Measurements from ENCODE around the gene PLEKHA4. TPM values are rescaled to one million over a fixed set of nuclear protein-coding genes. Genes with fewer than 3 reads are reported as not detected.
A peak's percentile ranks its signal among the peaks of the same experiment; 100 is the strongest.

Gene PLEKHA4
- total and polyA plus RNA-seq, 2 of the 13 experiments (the other 11 are each of a cell fraction or from before 2014, with no cell fraction given): 4.8 to 6.0 TPM

- Histone ChIP-seq H3K4me3 (replicated peaks in 1 of 3; ENCODE audit: insufficient read depth in 1 of 3, low read depth in 2 of 3, low read length in 3 of 3) (no peak overlapping the region), H3K9me3 (ENCODE audit: low read length) (no peaks in the 10 kb centered on the region), H2AFZ (ENCODE audit: low read length) (no peak overlapping the region), H4K20me1 (ENCODE audit: insufficient read depth, low read length) (no peaks in the 10 kb centered on the region), H3K27me3 (ENCODE audit: control insufficient read depth in 1 of 2, insufficient read depth in 2 of 2, low read length in 2 of 2) (no peaks in the 10 kb centered on the region), H3K79me2 (ENCODE audit: insufficient read depth, low read length) (no peaks in the 10 kb centered on the region), H3K4me2 (ENCODE audit: low read depth, low read length) (no peak overlapping the region), H3K27ac (ENCODE audit: extremely low read length, insufficient read depth, low read length) (no peak overlapping the region), H3K4me1 (ENCODE audit: insufficient read depth, low read length) (peaks cover 22% of the 10 kb centered on the region), H3K36me3 (replicated peaks in 1 of 2; ENCODE audit: control insufficient read depth in 1 of 2, insufficient read depth in 2 of 2, low read length in 2 of 2) (peaks cover 18 to 54% of the 10 kb centered on the region in 2 experiments), H3K9ac (ENCODE audit: insufficient read depth, low read depth, low read length) (no peak overlapping the region)
- intact Hi-C loops (cut with micrococcal nuclease; ENCODE audit: unreplicated experiment) (no loop called here), in situ Hi-C loops (cut with HindIII; ENCODE audit: extremely low pct_ligation_motif_present, low pct_unique_long_range_greater_than_20kb) (no loop called here)
- ChIA-PET CTCF (ENCODE audit: low intra/inter-chr PET ratio, low total read pairs) (no interaction called here), POLR2A (no interaction called here)
- ATAC-seq (no peak), DNase-seq (ENCODE audit: low spot score) (no peak), FAIRE-seq (no peak)
- BruUV-seq (replicated peaks): no TSS peak
- WGBS (ENCODE audit: low lambda C conversion rate): 94% methylated on average over 2 of the region's 2 CpGs
- TF ChIP-seq ATF6 (CRISPR knock-in tag; conservative IDR thresholded peaks at IDR 0.05) (no peak), ZNF761 (CRISPR knock-in tag; conservative IDR thresholded peaks at IDR 0.05) (no peak), SALL1 (CRISPR knock-in tag; IDR thresholded peaks at IDR 0.05) (no peak), ZNF235 (CRISPR knock-in tag; IDR thresholded peaks at IDR 0.05; ENCODE audit: borderline replicate concordance) (no peak), ZNF629 (CRISPR knock-in tag; conservative IDR thresholded peaks at IDR 0.05) (0 out of 2 replicates have a peak, but pooled peaks have one; percentile 27), ZFP36 (IDR thresholded peaks at IDR 0.05; ENCODE audit: borderline replicate concordance, low read depth, low read length, partially characterized antibody) (peak; percentile 87)
Measured at GRCh38 chr19:48910803-48911202, 42.4 kb upstream of the PLEKHA4 start.
